H1 (cell line): ENCODE data around the gene PRODH2. TPM values are rescaled to one million over a fixed set of nuclear protein-coding genes. Genes with fewer than 3 reads are reported as not detected.

Experiments
- CTCF ChIA-PET: fragments of 300-600 bp; sonication (Branson Sonifier 250); formaldehyde crosslinking; loops from one replicate; lab custom pipeline; 2021; ENCODE audit not compliant: partially characterized antibody; lab: Charles Lee
- POLR2A ChIA-PET: fragments of 300-600 bp; sonication (Branson Sonifier 250); formaldehyde crosslinking; loops from one replicate; lab custom pipeline; 2021; ENCODE audit warnings: inconsistent platforms; ENCODE audit not compliant: partially characterized antibody; lab: Charles Lee
- DNase-seq, 2 experiments: peaks; one replicate each; pipeline versions ENCODE4 v3.0.0 to v3.0.0-alpha.2; 2010 to 2022; ENCODE audit warnings: low spot score in 2 of 2, low read depth in 1 of 2, mixed read lengths in 1 of 2
- FAIRE-seq: peaks from 2 replicates; lab custom pipeline; 2011; peaks lifted over from hg19 to GRCh38; lab: Jason Lieb, UNC
- H2AFZ ChIP-seq: 2 replicates; pipeline ENCODE4 v1.8.1; 2012; ENCODE audit warnings: low read length, inconsistent platforms
- H2AK5ac ChIP-seq: 2 replicates; pipeline ENCODE4 v1.6.1; 2013; ENCODE audit warnings: low read depth, low read length
- H2BK120ac ChIP-seq: replicated peaks from 2 replicates; pipeline ENCODE3; 2013; ENCODE audit warnings: low read depth, low read length, inconsistent platforms
- H2BK12ac ChIP-seq: 2 replicates; pipeline ENCODE4 v1.6.1; 2013; ENCODE audit warnings: low read depth, low read length
- H2BK15ac ChIP-seq: 2 replicates; pipeline ENCODE4 v1.6.1; 2013; ENCODE audit warnings: low read length
- H2BK20ac ChIP-seq: 2 replicates; pipeline ENCODE4 v1.6.1; 2013; ENCODE audit warnings: low read length
- H2BK5ac ChIP-seq: 2 replicates; pipeline ENCODE4 v1.6.1; 2013; ENCODE audit warnings: low read depth, low read length
- H3K14ac ChIP-seq: 2 replicates; pipeline ENCODE4 v1.6.1; 2013; ENCODE audit warnings: inconsistent platforms; ENCODE audit not compliant: insufficient read length
- H3K18ac ChIP-seq: 2 replicates; pipeline ENCODE4 v1.6.1; 2013; ENCODE audit warnings: low read length; ENCODE audit errors: extremely low read depth
- H3K23ac ChIP-seq: 2 replicates; pipeline ENCODE4 v1.6.1; 2013; ENCODE audit warnings: inconsistent platforms; ENCODE audit not compliant: insufficient read length
- H3K23me2 ChIP-seq: 2 replicates; pipeline ENCODE4 v1.6.1; 2013; ENCODE audit warnings: low read depth, low read length
- H3K27ac ChIP-seq: 2 replicates; pipeline ENCODE4 v1.6.1; 2011; ENCODE audit warnings: low read depth, low read length, inconsistent platforms
- H3K27me3 ChIP-seq, 4 experiments: replicated peaks in 1 of 4; 1 replicate in 1 of 4; 2 replicates in 3 of 4; pipeline versions ENCODE4 v1.6.1 to v1.8.1; 2011 to 2013; ENCODE audit warnings: low read length in 3 of 4, mild to moderate bottlenecking in 3 of 4, inconsistent platforms in 2 of 4, mixed read lengths in 2 of 4, moderate library complexity in 1 of 4; ENCODE audit not compliant: control insufficient read depth in 3 of 4, insufficient read depth in 3 of 4; ENCODE audit errors: extremely low read depth in 1 of 4
- H3K36me3 ChIP-seq, 4 experiments: 2 replicates each; pipeline versions ENCODE4 v1.6.1 to v1.8.1; 2011 to 2013; ENCODE audit warnings: mild to moderate bottlenecking in 4 of 4, low read length in 3 of 4, moderate library complexity in 2 of 4, control low read depth in 1 of 4, inconsistent platforms in 1 of 4; ENCODE audit not compliant: insufficient read depth in 4 of 4, control insufficient read depth in 2 of 4
- H3K4ac ChIP-seq: replicated peaks from 2 replicates; pipeline ENCODE3; 2013; ENCODE audit warnings: low read length, low read depth, mixed read lengths, inconsistent platforms; ENCODE audit not compliant: insufficient read length
- H3K4me1 ChIP-seq, 4 experiments: replicated peaks in 1 of 4; 1 replicate in 1 of 4; 2 replicates in 3 of 4; pipeline versions ENCODE4 v1.6.1 to v1.8.1; 2011 to 2013; ENCODE audit warnings: low read length in 3 of 4, inconsistent platforms in 2 of 4, mixed read lengths in 1 of 4; ENCODE audit not compliant: insufficient read depth in 4 of 4, control insufficient read depth in 3 of 4
- H3K4me2 ChIP-seq, 2 experiments: 2 replicates each; pipeline versions ENCODE4 v1.6.1 to v1.8.1; 2011 to 2013; ENCODE audit warnings: low read depth in 2 of 2, low read length in 2 of 2, control low read depth in 1 of 2, inconsistent platforms in 1 of 2, mild to moderate bottlenecking in 1 of 2; ENCODE audit not compliant: insufficient read depth in 1 of 2
- H3K4me3 ChIP-seq, 4 experiments: fragments of 200-600, 300-600 bp in 1 of 4; sonication (generic), shearing (Covaris generic), sonication (Bioruptor Twin) in 1 of 4; 2 replicates each; pipeline versions ENCODE4 v1.5.1 to v1.8.1; 2011 to 2016; ENCODE audit warnings: low read length in 4 of 4, low read depth in 3 of 4, control low read depth in 2 of 4, inconsistent platforms in 2 of 4, mild to moderate bottlenecking in 2 of 4, mixed read lengths in 1 of 4, moderate library complexity in 1 of 4; ENCODE audit not compliant: insufficient read depth in 2 of 4; ENCODE audit errors: extremely low read depth in 1 of 4
- H3K56ac ChIP-seq: replicated peaks from 2 replicates; pipeline ENCODE3; 2013; ENCODE audit warnings: low read depth, mild to moderate bottlenecking, mixed read lengths, low read length, inconsistent platforms; ENCODE audit not compliant: insufficient read length
- H3K79me1 ChIP-seq: 2 replicates; pipeline ENCODE4 v1.6.1; 2013; ENCODE audit warnings: low read depth, low read length, control low read depth
- H3K79me2 ChIP-seq, 2 experiments: 2 replicates each; pipeline versions ENCODE4 v1.6.1 to v1.8.1; 2012 to 2013; ENCODE audit warnings: low read length in 2 of 2, mild to moderate bottlenecking in 2 of 2, inconsistent platforms in 1 of 2; ENCODE audit not compliant: insufficient read depth in 2 of 2, control insufficient read depth in 1 of 2
- H3K9ac ChIP-seq, 4 experiments: replicated peaks in 1 of 4; 1 replicate in 1 of 4; 2 replicates in 3 of 4; pipeline versions ENCODE4 v1.6.1 to v1.8.1; 2011 to 2013; ENCODE audit warnings: low read depth in 3 of 4, low read length in 3 of 4, control low read depth in 2 of 4, mild to moderate bottlenecking in 2 of 4, moderate library complexity in 2 of 4, inconsistent platforms in 1 of 4; ENCODE audit errors: extremely low read depth in 1 of 4
- H3K9me3 ChIP-seq, 2 experiments: 2 replicates each; pipeline versions ENCODE4 v1.6.1 to v1.8.1; 2012 to 2013; ENCODE audit warnings: mild to moderate bottlenecking in 2 of 2, moderate library complexity in 2 of 2, control low read depth in 1 of 2, inconsistent platforms in 1 of 2, low read depth in 1 of 2, low read length in 1 of 2, mixed read lengths in 1 of 2; ENCODE audit not compliant: insufficient read depth in 2 of 2
- H4K20me1 ChIP-seq, 2 experiments: replicated peaks in 1 of 2; 2 replicates each; pipeline versions ENCODE3 to v1.8.1; 2011 to 2013; ENCODE audit warnings: inconsistent platforms in 2 of 2, low read length in 2 of 2, mild to moderate bottlenecking in 1 of 2; ENCODE audit not compliant: insufficient read depth in 2 of 2, control insufficient read depth in 1 of 2
- H4K5ac ChIP-seq: 2 replicates; pipeline ENCODE4 v1.6.1; 2013; ENCODE audit warnings: low read length, low read depth, mixed read lengths, inconsistent platforms; ENCODE audit not compliant: insufficient read length
- H4K8ac ChIP-seq: 2 replicates; pipeline ENCODE4 v1.8.0; 2013; ENCODE audit warnings: mild to moderate bottlenecking, moderate library complexity, low read length, inconsistent platforms; ENCODE audit not compliant: insufficient read depth; ENCODE audit errors: extremely low read depth
- H4K91ac ChIP-seq: replicated peaks from 2 replicates; pipeline ENCODE3; 2013; ENCODE audit warnings: low read length, mixed read lengths, inconsistent platforms; ENCODE audit not compliant: insufficient read length
- CEBPB ChIP-seq: IDR thresholded peaks from 2 replicates; pipeline ENCODE4 v1.6.1; 2012; ENCODE audit warnings: low read depth, low read length
- CHD2 ChIP-seq: IDR thresholded peaks from 2 replicates; pipeline ENCODE4 v1.6.1; 2012; ENCODE audit warnings: low read length, improper control_type of control experiment
- CTBP2 ChIP-seq: IDR thresholded peaks from 2 replicates; pipeline ENCODE4 v1.7.0; 2011; ENCODE audit warnings: borderline replicate concordance, mild to moderate bottlenecking, moderate library complexity, mixed read lengths, low read length; ENCODE audit not compliant: insufficient read depth, insufficient read length
- EGR1 ChIP-seq: IDR thresholded peaks from 2 replicates; pipeline ENCODE4 v1.6.1; 2011; ENCODE audit warnings: low read depth, low read length, borderline replicate concordance
- FOSL1 ChIP-seq: IDR thresholded peaks from 2 replicates; pipeline ENCODE4 v1.6.1; 2011; ENCODE audit warnings: mild to moderate bottlenecking, low read depth, low read length, moderate library complexity; ENCODE audit not compliant: insufficient read depth
- HDAC6 ChIP-seq: IDR thresholded peaks from one replicate; pipeline ENCODE4 v1.7.1; 2012; ENCODE audit warnings: low read depth, mild to moderate bottlenecking, inconsistent platforms, low read length, moderate library complexity
- NANOG ChIP-seq: IDR thresholded peaks from 2 replicates; pipeline ENCODE4 v1.6.1; 2011; ENCODE audit warnings: low read length, low read depth, mild to moderate bottlenecking, inconsistent platforms; ENCODE audit not compliant: insufficient read depth, poor library complexity, severe bottlenecking
- TAF1 ChIP-seq: IDR thresholded peaks from 2 replicates; pipeline ENCODE4 v1.6.1; 2011; ENCODE audit warnings: mild to moderate bottlenecking, low read depth, low read length
- WGBS, 2 experiments: shearing (Covaris generic) in 1 of 2; methylation state at CpG; one replicate each; pipeline versions ENCODE4 v1.1.6 to v1.1.7; 2013 to 2015; ENCODE audit warnings: low lambda C conversion rate in 2 of 2, mixed read lengths in 2 of 2, inconsistent platforms in 1 of 2, low coverage in 1 of 2, missing lambda C conversion rate in 1 of 2; ENCODE audit not compliant: insufficient replicate concordance in 2 of 2, insufficient coverage in 1 of 2, insufficient read length in 1 of 2; ENCODE audit errors: extremely low coverage in 1 of 2, missing lambda C conversion rate in 1 of 2; 5-methylcytosine and 5-hydroxymethylcytosine counted together
- polyA plus RNA-seq, 7 experiments: library from polyadenylated mRNA; depleted of rRNA in 3 of 7; stranded (reverse) in 5 of 7; unstranded in 2 of 7; fragments of >200 nt in 5 of 7; fragments of 200-250 nt in 2 of 7; gene quantifications; 1 replicate in 5 of 7; 2 replicates in 1 of 7; 4 replicates in 1 of 7; pipeline versions ENCODE4 v1.2.1 to v1.2.3, GENCODE V29; 2011 to 2013; ENCODE audit warnings: missing spikeins in 2 of 7, mixed read lengths in 2 of 7
- total RNA-seq: library from RNA; stranded (reverse); fragmentation: NEBNext Ultra II Directional; extraction: Animal tissue kit (Norgen Biotek cat#: 25700); gene quantifications from 2 replicates; pipeline ENCODE4 v1.2.1, GENCODE V29; 2021

PRODH2 gene
- total and polyA plus RNA-seq, 2 of the 8 experiments (the other 6 are each of a cell fraction or from before 2014, with no cell fraction given): not detected

- Histone ChIP-seq H3K27ac (no peak overlapping the region), H3K36me3 (no peaks in the 10 kb centered on the region), H3K79me2 (no peaks in the 10 kb centered on the region), H3K79me1 (no peaks in the 10 kb centered on the region), H2BK120ac (no peak overlapping the region), H3K4me2 (no peak overlapping the region; a peak in 1 of 4 replicates)
- TF ChIP-seq NANOG (no peak), FOSL1 (no peak), HDAC6 (no peak), CTBP2 (no peak), EGR1 (no peak), CHD2 (no peak), TAF1 (no peak), CEBPB (no peak)
- TF ChIP-seq, all 59 proteins: peak for 0
- Histone ChIP-seq H3K23ac (no peak overlapping the region), H4K8ac (no peak overlapping the region), H4K91ac (no peak overlapping the region), H2AK5ac (no peak overlapping the region), H4K20me1 (peaks cover 0 to 2% of the 10 kb centered on the region in 2 experiments), H3K9ac (no peak overlapping the region), H3K56ac (no peak overlapping the region), H2AFZ (no peak overlapping the region), H3K23me2 (peaks cover 22% of the 10 kb centered on the region), H3K4ac (no peak overlapping the region), H2BK15ac (no peak overlapping the region), H3K27me3 (peaks cover 20 to 40% (median 31%) of the 10 kb centered on the region in 4 experiments), H2BK20ac (no peak overlapping the region), H3K18ac (no peak overlapping the region), H3K4me1 (peaks cover 0 to 16% (median 5%) of the 10 kb centered on the region in 4 experiments; a peak in 5 of 7 replicates), H3K9me3 (no peaks in the 10 kb centered on the region; a peak in 1 of 4 replicates), H4K5ac (no peak overlapping the region), H3K14ac (no peak overlapping the region), H2BK12ac (no peak overlapping the region), H2BK5ac (no peak overlapping the region), H3K4me3 (no peak overlapping the region)
- WGBS, 2 experiments: 83% methylated on average over 4 of the region's 4 CpGs; no CpG with 5 or more reads in 1 of the 2 experiments
- DNase-seq: no peak
- FAIRE-seq: no peak
- ChIA-PET CTCF (no interaction called here), POLR2A (no interaction called here)
Observed at GRCh38 chr19:35842666-35843272, 30.1 kb upstream of the PRODH2 start.
